TTC549 (cell line): ENCODE measurements around the gene SRGAP3.

Source experiments
- FAIRE-seq: peaks from 2 replicates; lab custom pipeline; 2012; peaks lifted over from hg19 to GRCh38; lab: Jason Lieb, UNC

SRGAP3 gene

GRCh38 chr3:9009976-9010545 lies 239.4 kb downstream of the SRGAP3 start:
- no peak for FAIRE-seq

GRCh38 chr3:9008550-9009255 lies 240.7 kb downstream of the SRGAP3 start:
- FAIRE-seq = no peak

- no peak for FAIRE-seq
Measured at GRCh38 chr3:9007928-9008327, 241.5 kb downstream of the SRGAP3 start.

- no peak for FAIRE-seq
Measured at GRCh38 chr3:9007213-9007612, 242.2 kb downstream of the SRGAP3 start.

GRCh38 chr3:9000041-9000440 lies 249.4 kb downstream of the SRGAP3 start:
- no peak for FAIRE-seq

- FAIRE-seq = no peak
Measured at GRCh38 chr3:8997151-8997550, 252.3 kb downstream of the SRGAP3 start.

GRCh38 chr3:8996681-8997121 lies 252.7 kb downstream of the SRGAP3 start:
- FAIRE-seq = no peak

- FAIRE-seq = no peak
Measured at GRCh38 chr3:8996216-8996615, 253.2 kb downstream of the SRGAP3 start.

- FAIRE-seq = no peak
Measured at GRCh38 chr3:8994226-8994625, 255.2 kb downstream of the SRGAP3 start.

- FAIRE-seq = no peak
Measured at GRCh38 chr3:8993331-8993730, 256.1 kb downstream of the SRGAP3 start.

GRCh38 chr3:8992854-8993253 lies 256.6 kb downstream of the SRGAP3 start:
- FAIRE-seq = no peak

- no peak for FAIRE-seq
Measured at GRCh38 chr3:8992199-8992598, 257.2 kb downstream of the SRGAP3 start.

- FAIRE-seq = no peak
Measured at GRCh38 chr3:8990266-8991215, 258.9 kb downstream of the SRGAP3 start.

GRCh38 chr3:8988791-8989558 lies 260.5 kb downstream of the SRGAP3 start:
- no peak for FAIRE-seq

GRCh38 chr3:8988384-8988655 lies 261.1 kb downstream of the SRGAP3 start:
- no peak for FAIRE-seq

- no peak for FAIRE-seq
Measured at GRCh38 chr3:8987645-8988383, 261.6 kb downstream of the SRGAP3 start.

GRCh38 chr3:8987226-8987625 lies 262.2 kb downstream of the SRGAP3 start:
- FAIRE-seq = no peak

- no peak for FAIRE-seq
Measured at GRCh38 chr3:8986741-8987140, 262.7 kb downstream of the SRGAP3 start.

- no peak for FAIRE-seq
Measured at GRCh38 chr3:8985876-8986275, 263.6 kb downstream of the SRGAP3 start.

- no peak for FAIRE-seq
Measured at GRCh38 chr3:8985411-8985831, 264.0 kb downstream of the SRGAP3 start.

- FAIRE-seq = no peak
Measured at GRCh38 chr3:8984526-8984925, 264.9 kb downstream of the SRGAP3 start.

- no peak for FAIRE-seq
Measured at GRCh38 chr3:8984081-8984480, 265.4 kb downstream of the SRGAP3 start.
